Occipital lobe (tissue), 2 donors: ENCODE results near the gene RC3H1. TPM values are rescaled to one million over a fixed set of nuclear protein-coding genes. Genes with fewer than 3 reads are reported as not detected.
"Not testable (repeated sequence)": the region's sequence is repeated elsewhere in the genome, so short reads cannot be mapped to it uniquely, and the experiment has no call there.

ENCODE experiments used
- DNase-seq: peaks from one replicate; lab custom pipeline; 2025; lab: John Stamatoyannopoulos, UW
- total RNA-seq: library from RNA; depleted of rRNA; stranded (reverse); fragments of >200 nt; gene quantifications from one replicate; pipeline ENCODE4 v1.2.3, GENCODE V29; 2014

RC3H1 gene
- total RNA-seq, 1 donor from 2014 or later: 36.7 TPM

DNA sequence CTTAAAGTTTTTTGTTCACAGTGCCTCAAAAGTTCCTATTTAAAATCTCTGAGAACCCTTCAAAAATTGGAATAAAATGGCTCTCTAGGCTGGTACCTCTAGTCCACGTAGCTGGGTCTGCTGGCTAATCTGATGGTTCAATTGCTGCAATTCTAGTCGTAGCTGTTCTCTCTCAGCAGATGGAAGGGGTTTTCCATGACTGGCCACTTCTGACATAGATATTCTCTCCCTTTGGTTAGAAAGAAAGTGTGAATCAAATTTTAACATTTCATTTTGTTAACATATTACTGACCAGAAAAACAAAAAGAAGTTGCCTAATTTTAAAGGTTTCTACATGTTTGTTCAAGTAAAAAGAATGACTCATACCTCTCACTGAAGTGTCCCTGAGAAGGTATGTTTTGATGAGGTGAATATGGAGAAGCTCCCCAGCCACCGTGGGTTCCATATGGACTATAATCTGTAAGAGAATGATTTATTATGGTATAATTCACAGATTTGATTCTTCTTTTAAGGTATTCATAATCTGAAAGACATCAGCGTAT is 75.7 kb downstream of the RC3H1 start:
- DNase-seq: no peak

- no peak for DNase-seq
These were observed 85.1 kb downstream of the RC3H1 start for GRCh38 chr1:173937062-173937461.

GRCh38 chr1:173934440-173934839 is 87.7 kb downstream of the RC3H1 start:
- no peak for DNase-seq

DNA sequence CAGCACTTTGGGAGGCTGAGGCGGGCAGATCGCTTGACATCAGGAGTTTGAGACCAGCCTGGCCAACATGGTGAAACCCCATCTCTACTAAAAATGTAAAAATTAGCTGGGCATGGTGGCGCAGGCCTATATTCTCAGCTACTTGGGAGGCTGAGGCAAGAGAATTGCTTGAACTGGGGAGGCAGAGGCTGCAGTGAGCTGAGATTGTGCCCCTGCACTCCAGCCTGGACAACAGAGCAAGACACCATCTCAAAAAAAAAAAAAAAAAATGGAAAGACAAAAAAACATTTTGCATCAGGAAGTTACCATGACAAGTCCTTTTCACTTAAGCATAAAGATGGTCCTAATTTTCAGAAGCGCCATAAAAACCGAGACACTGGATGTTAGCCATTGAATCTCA is 91.6 kb downstream of the RC3H1 start:
- DNase-seq: not testable (repeated sequence)

- no peak for DNase-seq
These were observed 96.6 kb downstream of the RC3H1 start for GRCh38 chr1:173925306-173926242.

DNA sequence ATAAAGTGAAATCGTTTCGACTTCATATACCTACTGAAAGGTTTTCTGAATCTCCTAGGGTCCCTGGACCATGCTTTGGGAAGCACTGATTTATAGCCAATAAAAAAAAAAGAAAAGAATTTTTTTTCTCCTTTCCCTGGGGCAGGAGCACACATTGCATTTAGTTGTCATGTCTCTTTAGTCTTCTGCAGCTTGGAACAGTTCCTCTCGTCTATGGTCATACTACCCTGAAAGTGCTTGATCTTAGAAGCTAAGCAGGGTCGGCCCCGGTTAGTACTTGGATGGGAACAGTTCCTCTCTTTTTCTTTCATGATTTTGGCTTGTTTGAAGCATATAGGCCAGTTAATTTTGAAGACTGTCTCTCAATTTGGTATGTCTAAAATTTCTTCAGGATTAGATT is 101.3 kb downstream of the RC3H1 start:
- DNase-seq: no peak

DNA sequence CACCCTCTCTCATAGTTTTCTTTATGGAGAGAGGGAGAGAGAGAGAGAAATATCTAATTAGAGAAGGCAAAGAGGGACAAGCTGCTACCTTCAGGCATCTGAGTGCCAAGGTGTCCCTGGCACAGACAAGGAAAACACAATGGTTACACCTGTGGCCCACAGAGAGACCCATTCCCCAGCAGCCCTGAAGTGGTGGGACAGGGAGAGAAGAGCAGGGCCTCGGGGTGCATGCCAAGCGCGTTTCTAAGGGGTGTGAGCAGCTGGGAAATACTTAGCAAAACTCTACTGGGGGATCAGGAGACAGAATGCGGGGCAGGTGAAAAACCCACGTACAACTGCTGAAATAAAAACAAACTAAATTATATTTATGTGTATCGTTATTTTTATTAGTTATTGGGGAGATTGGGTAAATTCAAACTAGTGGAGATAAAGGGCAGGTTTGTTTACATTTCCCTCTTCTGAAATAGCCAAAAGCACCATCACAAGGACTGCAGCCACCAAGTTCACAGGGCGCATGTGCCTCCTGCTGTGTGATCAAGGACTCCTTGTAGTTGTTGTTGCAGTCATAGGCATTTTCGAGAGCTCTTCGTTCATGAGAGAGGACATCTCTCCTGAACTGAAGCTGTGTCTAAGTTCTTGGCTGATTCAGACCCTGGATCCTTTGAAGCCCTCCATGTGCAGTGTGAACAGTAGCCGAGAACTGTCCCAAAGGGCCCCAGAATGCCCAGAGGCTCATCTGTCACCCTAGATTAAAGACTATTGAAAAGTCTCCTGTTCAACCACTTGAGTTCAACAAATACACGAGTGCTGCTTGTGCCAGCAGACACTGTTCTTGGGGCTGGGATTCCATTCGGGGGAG is 104.3 kb downstream of the RC3H1 start:
- no peak for DNase-seq

DNA sequence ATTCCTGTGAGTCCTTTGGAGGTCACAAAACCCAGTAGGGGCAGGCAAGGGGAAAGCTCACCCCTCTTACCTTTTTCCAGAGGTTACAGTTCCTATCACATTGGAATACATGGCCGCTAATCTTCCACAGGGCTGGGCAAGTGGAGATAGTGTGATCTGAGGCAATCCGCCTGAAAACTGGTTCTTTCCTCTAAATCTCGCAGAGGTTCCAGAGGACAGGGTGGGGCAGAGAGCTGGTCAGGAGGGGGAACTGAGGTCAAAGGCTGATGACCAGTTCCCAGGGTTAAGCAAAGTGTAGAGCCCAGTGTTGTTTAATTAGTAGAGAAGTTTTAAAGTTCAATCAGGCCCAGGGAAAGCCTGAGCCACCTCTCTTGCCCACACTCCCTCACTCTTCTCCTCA is 105.0 kb downstream of the RC3H1 start, which contains the start of gene SERPINC1:
Gene SERPINC1, minus strand, starts transcription at position 179 of the 400 bp plus-strand sequence. Its CDS starts 68 bp downstream, at position 111.
- DNase-seq: no peak

DNA sequence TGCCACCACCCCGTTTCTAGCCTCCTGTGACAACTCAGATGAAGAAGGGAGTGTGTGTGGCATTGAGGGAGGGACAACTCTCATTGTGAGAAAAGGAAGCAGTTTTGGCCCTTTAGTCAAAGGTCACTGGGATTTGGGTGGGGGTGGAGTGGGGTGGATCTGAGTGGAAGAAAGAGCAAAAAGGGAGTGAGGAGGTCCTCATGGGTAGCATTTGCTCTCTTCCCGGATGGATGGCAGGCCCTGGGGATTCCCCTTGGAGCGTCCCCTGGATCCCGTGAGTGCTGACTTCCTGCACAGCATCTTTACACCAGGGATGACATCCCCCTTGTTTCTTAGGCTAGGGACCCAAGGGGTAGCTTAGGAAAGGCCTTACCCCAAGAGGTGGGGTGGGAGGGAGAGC is 105.5 kb downstream of the RC3H1 start:
- DNase-seq: no peak

DNA sequence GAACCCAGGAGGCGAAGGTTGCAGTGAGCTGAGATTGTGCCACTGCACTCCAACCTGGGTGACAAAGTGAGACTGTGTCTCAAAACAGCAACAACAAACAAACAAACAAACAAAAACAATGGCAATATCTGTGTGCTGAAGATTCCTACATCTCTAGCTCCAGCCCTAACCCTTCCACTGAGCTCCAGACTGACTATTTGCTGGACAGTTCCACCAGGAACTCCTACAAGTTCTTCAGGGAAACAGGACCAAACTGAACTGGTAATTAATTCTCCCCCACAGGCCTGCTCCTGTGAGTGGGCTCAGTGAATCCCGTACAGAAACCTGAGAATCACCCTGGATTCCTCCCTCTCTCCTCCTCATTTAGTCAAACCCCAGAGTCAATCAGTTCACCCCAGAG is 106.6 kb downstream of the RC3H1 start:
- no peak for DNase-seq

GRCh38 chr1:173914366-173914871 is 107.7 kb downstream of the RC3H1 start:
- DNase-seq: no peak

DNA sequence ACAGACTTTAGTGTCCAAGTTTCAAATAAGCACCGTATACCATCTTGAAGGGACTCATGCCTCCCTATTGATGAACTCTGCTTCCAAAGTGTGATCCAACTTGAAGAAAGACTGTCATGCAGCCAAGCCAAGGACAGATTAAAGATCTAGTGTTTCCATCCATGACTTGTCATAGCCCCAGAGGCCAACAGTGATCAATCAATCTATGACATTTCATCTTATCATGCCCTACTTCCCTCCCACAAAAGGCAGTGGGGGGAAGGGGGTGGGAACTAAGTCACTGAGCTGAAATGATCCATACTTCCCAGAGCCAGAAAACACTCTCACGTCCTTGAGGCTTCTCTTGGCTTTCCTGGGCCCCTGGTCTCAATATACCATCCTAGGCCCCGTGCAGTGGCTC is 109.0 kb downstream of the RC3H1 start:
- no peak for DNase-seq

- DNase-seq: no peak
These were observed 118.2 kb downstream of the RC3H1 start for GRCh38 chr1:173903827-173904531.

DNA sequence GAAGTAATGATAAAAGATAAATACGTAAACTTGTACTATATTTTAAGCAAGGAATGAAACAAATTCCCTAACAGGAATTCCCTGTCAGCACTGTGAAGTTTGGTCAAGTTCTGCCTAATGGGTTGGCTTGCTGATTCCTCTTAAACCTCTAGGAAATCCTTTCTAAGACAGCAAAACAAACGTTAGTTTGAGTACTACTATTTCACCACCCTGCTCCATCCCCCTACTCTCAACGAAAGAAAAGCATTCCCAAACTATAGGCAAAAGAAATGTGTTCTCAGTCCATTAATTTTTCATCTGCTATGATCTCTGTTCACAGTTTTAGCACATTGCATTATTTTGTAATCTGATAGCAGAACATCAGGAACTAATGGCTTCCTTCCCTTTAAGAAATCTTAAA is 121.2 kb downstream of the RC3H1 start:
- DNase-seq: no peak

DNA sequence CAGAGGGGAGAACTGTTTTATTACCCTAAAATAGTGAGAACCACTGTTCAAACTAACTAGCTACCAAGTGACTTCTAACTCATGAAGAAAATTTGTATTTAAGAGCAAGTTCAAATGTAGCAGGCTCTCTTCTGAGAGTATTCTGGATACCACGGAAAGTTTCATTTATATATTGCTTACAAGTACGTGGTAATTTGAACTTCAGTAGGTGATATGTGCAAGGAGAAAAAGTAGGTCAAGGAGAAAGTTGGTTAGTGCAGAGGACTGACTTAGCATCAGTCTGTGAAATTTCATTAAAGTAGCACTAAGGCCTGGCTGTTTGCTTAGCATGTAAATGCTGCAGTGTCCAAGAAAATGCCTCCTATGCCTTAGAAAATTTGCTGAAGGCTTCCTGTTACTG is 121.7 kb downstream of the RC3H1 start:
- no peak for DNase-seq

- no peak for DNase-seq
These were observed 128.0 kb downstream of the RC3H1 start for GRCh38 chr1:173894189-173894588.

- no peak for DNase-seq
These were observed 128.5 kb downstream of the RC3H1 start for GRCh38 chr1:173893611-173894010.

GRCh38 chr1:173889885-173890284 is 132.3 kb downstream of the RC3H1 start:
- no peak for DNase-seq

GRCh38 chr1:173888749-173889148 is 133.4 kb downstream of the RC3H1 start:
- no peak for DNase-seq

GRCh38 chr1:173887627-173888026 is 134.5 kb downstream of the RC3H1 start:
- no peak for DNase-seq
